Adrenal gland (tissue), 12 donors: ENCODE results near the gene UBL7. TPM values are rescaled to one million over a fixed set of nuclear protein-coding genes. Genes with fewer than 3 reads are reported as not detected.
A peak's percentile ranks its signal among the peaks of the same experiment; 100 is the strongest.

Source experiments
- DNase-seq, 7 donors: peaks; one replicate each; pipeline ENCODE4 v3.0.0-alpha.2; 2019 to 2020
- H3K27ac ChIP-seq, 5 donors: fragments of 200-600 bp; sonication (generic) in 4 of 5; 1 replicate in 3 of 5; 2 replicates in 2 of 5; pipeline versions ENCODE4 v1.5.1 to v1.8.0; 2016 to 2020; ENCODE audit warnings: mild to moderate bottlenecking in 1 of 5
- H3K27me3 ChIP-seq: fragments of 200-600 bp; 2 replicates; pipeline ENCODE4 v1.8.0; 2021
- H3K36me3 ChIP-seq, 2 donors: fragments of 200-600 bp; replicated peaks in 1 of 2; 1 replicate in 1 of 2; 2 replicates in 1 of 2; pipeline versions ENCODE4 v1.5.1 to v1.8.0; 2018 to 2022
- H3K4me1 ChIP-seq, 2 donors: fragments of 200-600 bp; replicated peaks in 1 of 2; 1 replicate in 1 of 2; 2 replicates in 1 of 2; pipeline versions ENCODE4 v1.5.1 to v1.8.0; 2018 to 2021
- H3K4me3 ChIP-seq, 4 donors: fragments of 200-600 bp; sonication (generic) in 3 of 4; one replicate each; pipeline ENCODE4 v1.5.1; 2016 to 2018
- H3K9me3 ChIP-seq, 3 donors: fragments of 200-600 bp; sonication (generic) in 1 of 3; replicated peaks in 1 of 3; 1 replicate in 2 of 3; 2 replicates in 1 of 3; pipeline versions ENCODE4 v1.5.1 to v1.8.0; 2016 to 2021
- CTCF ChIP-seq, 6 experiments: fragments of 450-650 bp in 4 of 6; fragments of 200-600 bp in 2 of 6; sonication (generic) in 1 of 6; IDR thresholded peaks; 1 replicate in 5 of 6; 2 replicates in 1 of 6; pipeline versions ENCODE4 v1.5.1 to v1.8.0; 2016 to 2021; ENCODE audit warnings: antibody characterized with exemption in 6 of 6, mild to moderate bottlenecking in 2 of 6, moderate library complexity in 1 of 6
- POLR2A ChIP-seq, 2 donors: fragments of 450-650 bp; IDR thresholded peaks; one replicate each; pipeline ENCODE4 v1.6.1; 2017; ENCODE audit warnings: antibody characterized with exemption in 2 of 2, mild to moderate bottlenecking in 2 of 2, moderate library complexity in 1 of 2
- WGBS, 4 donors: extraction: QIAGEN DNeasy Blood & Tissue Kit in 2 of 4; methylation state at CpG; one replicate each; pipeline versions ENCODE4 v1.1.5 to v1.1.7; 2013 to 2017; 5-methylcytosine and 5-hydroxymethylcytosine counted together
- intact Hi-C, 2 donors: fragments of 100-400 bp; cut with DNase I; formaldehyde crosslinking; loops; one replicate each; pipeline versions ENCODE4 v1.14.1 to v1.15.0; 2022 to 2023
- polyA plus RNA-seq, 3 donors: library from polyadenylated mRNA; stranded (reverse); fragments of 200-250 nt in 2 of 3; fragments of 350-450 nt in 1 of 3; fragmentation: Illumina TruSeq in 1 of 3; extraction: RNeasy Lipid Tissue Mini Kit (QIAGEN cat#74804) in 1 of 3; gene quantifications; one replicate each; pipeline ENCODE4 v1.2.3, GENCODE V29; 2013 to 2014
- total RNA-seq, 9 donors: library from RNA; depleted of rRNA in 4 of 9; stranded (reverse); fragments of >200 nt in 4 of 9; fragments of 120-200 nt in 1 of 9; fragmentation: NEBNext Ultra II Directional in 1 of 9; extraction: Animal tissue kit (Norgen Biotek cat#: 25700) in 1 of 9; gene quantifications; one replicate each; pipeline versions ENCODE4 v1.1.0 to v1.2.4, GENCODE V29; 2013 to 2023
- donor health status: healthy with polysubstance abuse.
- donor health status: Bipolar disorder and iron deficiency.
- donor health status: DM: yes; HTN: yes; CAD: no.
- donor health status: DM: no; HTN: no; CAD: no.
- donor health status: DM: no; HTN: no; CAD: no.
- donor health status: DM: yes; HTN: yes; CAD: no.

UBL7 gene
- total and polyA plus RNA-seq, 12 donors: 16.0 to 85.0 (median 50.2) TPM

GRCh38 chr15:74421302-74422245 lies 39.4 kb downstream of the UBL7 start:
- WGBS, 4 donors: 91 to 94% (median 93%) methylated on average over 18 to 20 of the region's 20 CpGs
- Histone ChIP-seq H3K27ac (peak overlapping the region in 1 of 5 donors; percentile 84), H3K27me3 (no peaks in the 10 kb centered on the region), H3K9me3 (no peaks in the 10 kb centered on the region), H3K36me3 (no peaks in the 10 kb centered on the region), H3K4me1 (peaks cover 6 to 32% of the 10 kb centered on the region in 2 donors), H3K4me3 (no peak overlapping the region)
- TF ChIP-seq CTCF (IDR thresholded peaks at IDR 0.05) (no peak), POLR2A (IDR thresholded peaks at IDR 0.05) (no peak)
- DNase-seq: no peak
- intact Hi-C loops: no loop called here

- intact Hi-C loops: no loop called here
- Histone ChIP-seq H3K4me1 (peaks cover 6 to 32% of the 10 kb centered on the region in 2 donors), H3K36me3 (no peaks in the 10 kb centered on the region), H3K9me3 (no peaks in the 10 kb centered on the region), H3K27me3 (no peaks in the 10 kb centered on the region), H3K27ac (peak overlapping the region in 2 of 5 donors; percentile 56 to 84), H3K4me3 (no peak overlapping the region)
- no peak for TF ChIP-seq POLR2A (IDR thresholded peaks at IDR 0.05)
- peak in 1 of 6 experiments; percentile 29 for TF ChIP-seq CTCF (IDR thresholded peaks at IDR 0.05)
- DNase-seq: peak; percentile 65 to 93 (median 90)
- WGBS, 4 donors: 39 to 52% (median 42%) methylated on average over 7 to 10 of the region's 10 CpGs
Observed at GRCh38 chr15:74420193-74420905, 40.6 kb downstream of the UBL7 start.

- Histone ChIP-seq H3K4me1 (peaks cover 6 to 32% of the 10 kb centered on the region in 2 donors), H3K27ac (peak overlapping the region in 1 of 5 donors; percentile 84), H3K27me3 (no peaks in the 10 kb centered on the region), H3K36me3 (no peaks in the 10 kb centered on the region), H3K4me3 (no peak overlapping the region), H3K9me3 (no peaks in the 10 kb centered on the region)
- intact Hi-C loops: no loop called here
- no peak for TF ChIP-seq POLR2A (IDR thresholded peaks at IDR 0.05)
- TF ChIP-seq CTCF (IDR thresholded peaks at IDR 0.05): no peak
- no peak for DNase-seq
- WGBS, 4 donors: 84 to 91% (median 89%) methylated on average over 4 of the region's 4 CpGs
Observed at GRCh38 chr15:74419432-74419831, 41.5 kb downstream of the UBL7 start.
